ENCODE measurements around the gene ARHGEF25.
"Not testable (repeated sequence)": the region's sequence is repeated elsewhere in the genome, so short reads cannot be mapped to it uniquely, and the experiment has no call there.

The ARHGEF25 gene

GRCh38 chr12:57611108-57611826 lies at the start of gene ARHGEF25:
TSS of gene ARHGEF25 (plus strand) at chr12:57611435. CDS start at chr12:57611895, 460 bp downstream.
- DNase-seq (ENCODE audit: low read depth in 1 of 2, low spot score in 1 of 2): no peak

DNA sequence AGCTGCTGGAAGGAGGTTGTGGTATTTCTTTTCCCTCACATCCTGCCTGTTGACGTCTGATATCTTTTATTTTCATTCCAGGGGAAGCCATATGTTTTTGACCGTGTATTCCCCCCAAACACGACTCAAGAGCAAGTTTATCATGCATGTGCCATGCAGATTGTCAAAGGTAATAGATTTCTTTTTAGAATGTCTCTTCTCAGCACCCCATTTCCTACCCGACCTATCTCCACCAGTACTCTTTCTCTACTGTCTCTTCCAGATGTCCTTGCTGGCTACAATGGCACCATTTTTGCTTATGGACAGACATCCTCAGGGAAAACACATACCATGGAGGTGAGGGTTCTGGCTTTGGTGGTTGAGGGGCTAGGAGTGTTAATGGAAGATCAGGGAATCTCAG lies 47.9 kb upstream of the ARHGEF25 start:
- no peak for DNase-seq (ENCODE audit: low read depth in 1 of 2, low spot score in 1 of 2)

DNA sequence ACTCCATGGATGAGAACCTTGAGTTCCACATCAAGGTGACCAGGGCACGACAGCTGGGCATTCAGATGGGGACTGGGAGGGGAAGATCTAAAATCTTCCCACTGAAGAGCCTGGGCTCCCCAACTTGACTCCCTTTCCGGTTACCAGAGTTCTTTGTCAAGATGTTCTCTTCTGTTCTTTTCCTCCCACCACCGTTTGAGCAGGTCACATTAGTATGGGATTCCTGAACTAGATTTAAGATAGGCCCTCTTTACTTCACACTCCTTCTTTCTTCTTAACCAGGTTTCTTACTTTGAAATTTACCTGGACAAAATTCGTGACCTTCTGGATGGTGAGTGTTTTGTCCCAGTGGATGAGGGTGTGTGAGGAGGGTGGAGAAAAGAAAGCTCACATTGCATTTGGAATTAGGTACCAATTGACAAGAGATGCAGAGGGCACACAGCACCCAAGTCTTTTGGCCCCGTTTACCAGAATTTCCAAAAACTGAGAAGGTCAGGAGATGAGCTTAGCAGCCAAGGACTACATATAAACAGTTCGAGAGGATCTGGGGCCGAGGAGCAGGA lies 47.0 kb upstream of the ARHGEF25 start:
- no peak for DNase-seq (ENCODE audit: low read depth in 1 of 2, low spot score in 1 of 2)

GRCh38 chr12:57568838-57569237 lies 42.4 kb upstream of the ARHGEF25 start:
- no peak for DNase-seq (ENCODE audit: low read depth in 1 of 2, low spot score in 1 of 2)

DNA sequence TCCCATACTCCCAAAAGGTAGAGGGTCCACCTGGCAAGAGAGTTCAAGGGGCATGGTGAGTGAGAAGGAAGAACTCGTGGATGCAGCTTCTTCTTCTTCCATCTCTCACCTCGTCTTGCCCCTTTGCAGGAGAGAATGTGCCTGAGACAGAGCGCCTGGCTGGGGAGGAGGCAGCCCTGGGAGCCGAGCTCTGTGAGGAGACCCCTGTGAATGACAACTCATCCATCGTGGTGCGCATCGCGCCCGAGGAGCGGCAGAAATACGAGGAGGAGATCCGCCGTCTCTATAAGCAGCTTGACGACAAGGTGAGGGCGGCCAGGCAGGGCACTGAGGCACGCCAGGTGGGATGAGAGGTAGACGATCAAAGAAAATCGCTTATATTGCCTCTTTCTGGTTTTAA lies 41.4 kb upstream of the ARHGEF25 start:
- DNase-seq (ENCODE audit: low read depth in 1 of 2, low spot score in 1 of 2): no peak

DNA sequence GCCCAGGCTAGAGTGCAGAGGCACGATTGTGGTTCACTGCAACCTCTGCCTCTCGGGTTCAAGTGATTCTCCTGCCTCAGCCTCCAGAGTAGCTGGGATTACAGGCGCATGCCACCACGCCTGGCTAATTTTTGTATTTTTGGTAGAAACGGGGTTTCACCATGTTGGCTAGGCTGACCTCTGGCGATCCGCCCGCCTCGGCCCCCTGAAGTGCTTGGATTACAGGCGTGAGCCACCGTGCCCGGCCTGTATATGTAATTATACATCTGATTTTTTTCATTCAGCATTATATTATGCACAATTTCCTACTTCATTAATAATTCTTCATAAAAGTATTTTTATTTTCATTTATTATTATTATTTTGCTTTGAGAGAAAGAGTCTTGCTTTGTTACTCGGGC lies 40.8 kb upstream of the ARHGEF25 start:
- not testable (repeated sequence) for DNase-seq (ENCODE audit: low read depth in 1 of 2, low spot score in 1 of 2)

- no peak for DNase-seq (ENCODE audit: low read depth in 1 of 2, low spot score in 1 of 2)
Measured at GRCh38 chr12:57571926-57572762, 39.1 kb upstream of the ARHGEF25 start.

GRCh38 chr12:57574795-57575194 lies 36.4 kb upstream of the ARHGEF25 start:
- DNase-seq (ENCODE audit: low read depth in 1 of 2, low spot score in 1 of 2): no peak

- no peak for DNase-seq (ENCODE audit: low read depth in 1 of 2, low spot score in 1 of 2)
Measured at GRCh38 chr12:57575771-57576612, 35.2 kb upstream of the ARHGEF25 start.

GRCh38 chr12:57576613-57577160 lies 34.5 kb upstream of the ARHGEF25 start:
- no peak for DNase-seq (ENCODE audit: low read depth in 1 of 2, low spot score in 1 of 2)

GRCh38 chr12:57577981-57578758 lies 33.1 kb upstream of the ARHGEF25 start:
- no peak for DNase-seq (ENCODE audit: low read depth in 1 of 2, low spot score in 1 of 2)

- no peak for DNase-seq (ENCODE audit: low read depth in 1 of 2, low spot score in 1 of 2)
Measured at GRCh38 chr12:57579011-57579410, 32.2 kb upstream of the ARHGEF25 start.

DNA sequence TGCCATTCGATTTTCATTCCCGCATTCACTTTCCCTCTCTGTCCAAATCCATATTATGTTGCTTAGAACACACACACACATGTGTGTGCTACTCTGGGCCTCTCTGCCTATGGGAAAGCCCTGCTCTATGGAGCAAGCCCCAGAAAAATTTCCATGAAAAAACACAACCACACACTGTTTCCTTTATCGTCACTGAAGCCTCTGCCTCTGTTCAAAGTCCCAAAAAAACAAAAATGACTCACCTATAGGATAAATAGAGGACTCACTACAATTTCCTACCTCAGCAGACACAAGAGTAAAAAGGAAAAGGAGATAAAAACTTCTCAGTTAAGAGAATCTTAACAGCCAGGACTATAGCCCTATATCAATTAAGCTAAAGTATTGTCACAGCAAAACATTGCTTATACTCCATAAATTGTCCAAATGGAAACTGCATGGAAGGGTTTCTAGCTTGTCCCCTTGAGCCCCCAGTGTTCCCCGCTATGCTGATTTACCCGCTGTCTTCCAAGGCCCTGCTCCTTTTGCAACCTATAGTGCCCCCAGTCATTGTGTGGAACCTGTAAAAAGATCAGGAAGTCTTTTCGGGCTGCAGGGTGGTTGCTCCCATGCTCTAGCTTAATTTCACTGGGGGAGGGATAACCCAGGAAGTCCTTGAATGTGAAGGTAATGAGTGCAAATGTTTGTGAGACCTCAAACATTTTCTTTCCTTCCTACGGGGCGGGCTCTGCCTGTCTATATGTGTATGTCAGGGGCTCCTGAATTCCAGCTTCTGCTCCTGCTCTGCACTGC lies 31.4 kb upstream of the ARHGEF25 start:
- DNase-seq (ENCODE audit: low read depth in 1 of 2, low spot score in 1 of 2): no peak

GRCh38 chr12:57580466-57580795 lies 30.8 kb upstream of the ARHGEF25 start:
- no peak for DNase-seq (ENCODE audit: low read depth in 1 of 2, low spot score in 1 of 2)

- no peak for DNase-seq (ENCODE audit: low read depth in 1 of 2, low spot score in 1 of 2)
Measured at GRCh38 chr12:57581802-57582201, 29.4 kb upstream of the ARHGEF25 start.

GRCh38 chr12:57582440-57582839 lies 28.8 kb upstream of the ARHGEF25 start:
- no peak for DNase-seq (ENCODE audit: low read depth in 1 of 2, low spot score in 1 of 2)

GRCh38 chr12:57583008-57583831 lies 28.0 kb upstream of the ARHGEF25 start:
- DNase-seq (ENCODE audit: low read depth in 1 of 2, low spot score in 1 of 2): peak in 1 of 2 donors; percentile 44

GRCh38 chr12:57584050-57584449 lies 27.2 kb upstream of the ARHGEF25 start:
- DNase-seq (ENCODE audit: low read depth in 1 of 2, low spot score in 1 of 2): no peak

GRCh38 chr12:57584690-57585089 lies 26.5 kb upstream of the ARHGEF25 start:
- no peak for DNase-seq (ENCODE audit: low read depth in 1 of 2, low spot score in 1 of 2)
